Inferior parietal cortex (tissue), 1 donor: ENCODE data around the gene AIF1L.

ENCODE experiments used
- DNase-seq: peaks from one replicate; pipeline ENCODE4 v3.0.0-alpha.2; 2016; ENCODE audit errors: extremely low spot score

The AIF1L gene

GRCh38 chr9:131096269-131097125, at the start of gene AIF1L:
TSS of gene AIF1L (plus strand) at chr9:131096531. CDS start at chr9:131096630, 99 bp downstream.
- DNase-seq = peak; percentile 51

GRCh38 chr9:131046581-131047202, 49.6 kb upstream of the AIF1L start:
- DNase-seq = peak; percentile 83

- DNase-seq = no peak
Measured at GRCh38 chr9:131048332-131048731, 48.0 kb upstream of the AIF1L start.

- no peak for DNase-seq
Measured at GRCh38 chr9:131048820-131049219, 47.5 kb upstream of the AIF1L start.

GRCh38 chr9:131049829-131050715, 46.3 kb upstream of the AIF1L start:
- DNase-seq = no peak

- DNase-seq = no peak
Measured at GRCh38 chr9:131050831-131051230, 45.5 kb upstream of the AIF1L start.

- DNase-seq = no peak
Measured at GRCh38 chr9:131051592-131052517, 44.5 kb upstream of the AIF1L start.

GRCh38 chr9:131053896-131054295, 42.4 kb upstream of the AIF1L start:
- DNase-seq = peak; percentile 77

- no peak for DNase-seq
Measured at GRCh38 chr9:131056781-131057506, 39.4 kb upstream of the AIF1L start.

GRCh38 chr9:131060900-131061630, 35.3 kb upstream of the AIF1L start:
- no peak for DNase-seq

- no peak for DNase-seq
Measured at GRCh38 chr9:131062969-131063368, 33.4 kb upstream of the AIF1L start.

GRCh38 chr9:131065599-131065998, 30.7 kb upstream of the AIF1L start:
- no peak for DNase-seq

GRCh38 chr9:131067625-131068024, 28.7 kb upstream of the AIF1L start:
- DNase-seq = no peak

- DNase-seq = no peak
Measured at GRCh38 chr9:131068076-131068816, 28.1 kb upstream of the AIF1L start.

- DNase-seq = no peak
Measured at GRCh38 chr9:131069699-131070098, 26.6 kb upstream of the AIF1L start.

- DNase-seq = no peak
Measured at GRCh38 chr9:131072107-131072870, 24.0 kb upstream of the AIF1L start.

GRCh38 chr9:131072871-131073237, 23.5 kb upstream of the AIF1L start:
- DNase-seq = no peak
